ENCODE measurements around the gene WASHC4.

The WASHC4 gene

DNA sequence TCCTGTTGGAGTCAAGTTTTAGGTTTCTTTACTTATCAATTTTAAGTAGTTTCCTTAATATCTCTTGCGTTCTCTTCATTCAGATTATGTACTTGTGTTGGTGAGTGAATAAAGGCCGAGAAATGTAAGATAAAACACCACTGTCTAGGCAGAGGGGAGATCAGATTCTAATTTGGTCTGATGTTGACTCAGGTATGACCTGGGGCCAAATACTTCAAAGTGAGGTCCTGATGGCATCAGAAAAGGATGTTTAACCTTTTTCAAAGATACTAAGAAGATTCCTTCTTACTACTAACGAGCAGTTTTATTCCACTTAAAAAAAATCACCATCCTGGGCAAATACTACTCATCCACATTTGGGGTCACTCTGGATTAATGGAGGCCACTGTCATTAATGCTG, 101.6 kb downstream of the WASHC4 start:
- in situ Hi-C loops (cut with MboI; ENCODE audit: low pct_unique_long_range_greater_than_20kb, low sequenced_read_pairs, unreplicated experiment) = no loop called here
- no peak for DNase-seq (ENCODE audit: low spot score)
- TF ChIP-seq CTCF (IDR thresholded peaks at IDR 0.05; ENCODE audit: extremely low read depth, insufficient read depth, missing control alignments) = no peak

GRCh38 chr12:105212438-105212837, 104.9 kb downstream of the WASHC4 start:
- DNase-seq (ENCODE audit: low spot score) = no peak
- TF ChIP-seq CTCF (IDR thresholded peaks at IDR 0.05; ENCODE audit: extremely low read depth, insufficient read depth, missing control alignments) = no peak
- in situ Hi-C loops (cut with MboI; ENCODE audit: low pct_unique_long_range_greater_than_20kb, low sequenced_read_pairs, unreplicated experiment) = no loop called here

GRCh38 chr12:105214148-105214547, 106.6 kb downstream of the WASHC4 start:
- no peak for TF ChIP-seq CTCF (IDR thresholded peaks at IDR 0.05; ENCODE audit: extremely low read depth, insufficient read depth, missing control alignments)
- in situ Hi-C loops (cut with MboI; ENCODE audit: low pct_unique_long_range_greater_than_20kb, low sequenced_read_pairs, unreplicated experiment) = no loop called here
- DNase-seq (ENCODE audit: low spot score) = no peak

DNA sequence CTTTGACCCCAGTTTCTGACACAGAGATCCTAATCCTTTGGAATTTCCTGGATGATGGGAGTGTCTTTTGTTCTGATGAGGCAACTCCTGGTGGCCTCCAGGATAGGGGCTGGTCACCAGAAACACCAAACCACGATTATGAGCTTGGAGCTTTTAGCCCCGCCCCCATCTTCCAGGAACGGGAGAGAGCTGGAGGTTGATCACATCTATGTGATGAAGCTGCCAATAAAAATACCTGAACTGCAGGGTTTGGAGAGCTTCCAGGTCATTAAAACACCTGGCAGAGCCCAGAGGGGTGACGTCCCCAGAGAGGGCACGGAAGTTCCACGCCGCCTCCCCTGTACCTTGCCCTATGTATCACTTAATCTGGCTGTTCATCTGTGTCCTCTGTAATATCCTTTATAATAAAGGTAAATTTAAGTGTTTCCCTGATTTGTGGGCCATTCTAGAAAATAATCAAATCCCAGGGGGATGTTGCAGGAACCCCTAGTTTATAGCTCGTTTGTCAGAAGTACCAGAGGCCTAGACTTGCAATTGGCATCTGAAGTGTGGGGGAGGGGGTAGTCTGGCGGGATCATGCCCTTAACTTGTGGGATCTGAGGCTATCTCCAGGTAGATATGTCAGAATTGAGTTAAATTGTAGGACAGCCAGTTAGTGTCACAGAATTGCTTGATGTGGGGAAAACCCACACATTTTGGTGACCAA, 107.3 kb downstream of the WASHC4 start:
- TF ChIP-seq CTCF (IDR thresholded peaks at IDR 0.05; ENCODE audit: extremely low read depth, insufficient read depth, missing control alignments) = no peak
- in situ Hi-C loops (cut with MboI; ENCODE audit: low pct_unique_long_range_greater_than_20kb, low sequenced_read_pairs, unreplicated experiment) = no loop called here
- DNase-seq (ENCODE audit: low spot score) = no peak

- no peak for TF ChIP-seq CTCF (IDR thresholded peaks at IDR 0.05; ENCODE audit: extremely low read depth, insufficient read depth, missing control alignments)
- DNase-seq (ENCODE audit: low spot score) = no peak
- in situ Hi-C loops (cut with MboI; ENCODE audit: low pct_unique_long_range_greater_than_20kb, low sequenced_read_pairs, unreplicated experiment) = no loop called here
Measured at GRCh38 chr12:105218434-105218833, 110.9 kb downstream of the WASHC4 start.

All from GM13977 (cell line).